ENCODE measurements around the gene ATP6V0B.
A peak's percentile ranks its signal among the peaks of the same experiment; 100 is the strongest.

- TF ChIP-seq POLR2AphosphoS5 (IDR thresholded peaks at IDR 0.05; ENCODE audit: low read depth) = no peak; the same call in none of the 2 replicates
- no peak for TF ChIP-seq CTCF (conservative IDR thresholded peaks at IDR 0.05; ENCODE audit: low read depth in 2 of 2)
- TF ChIP-seq ZNF114 (CRISPR knock-in tag; IDR thresholded peaks at IDR 0.05) = no peak
- TF ChIP-seq JUNB (IDR thresholded peaks at IDR 0.05; ENCODE audit: unreplicated experiment) = no peak
- no peak for TF ChIP-seq EZH2 (IDR thresholded peaks at IDR 0.05; ENCODE audit: low read depth, unreplicated experiment)
- TF ChIP-seq CREB1 (CRISPR knock-in tag; IDR thresholded peaks at IDR 0.05; ENCODE audit: low read depth) = 0 out of 2 replicates have a peak, but pooled peaks have one; percentile 29
- TF ChIP-seq, protein P1, sequence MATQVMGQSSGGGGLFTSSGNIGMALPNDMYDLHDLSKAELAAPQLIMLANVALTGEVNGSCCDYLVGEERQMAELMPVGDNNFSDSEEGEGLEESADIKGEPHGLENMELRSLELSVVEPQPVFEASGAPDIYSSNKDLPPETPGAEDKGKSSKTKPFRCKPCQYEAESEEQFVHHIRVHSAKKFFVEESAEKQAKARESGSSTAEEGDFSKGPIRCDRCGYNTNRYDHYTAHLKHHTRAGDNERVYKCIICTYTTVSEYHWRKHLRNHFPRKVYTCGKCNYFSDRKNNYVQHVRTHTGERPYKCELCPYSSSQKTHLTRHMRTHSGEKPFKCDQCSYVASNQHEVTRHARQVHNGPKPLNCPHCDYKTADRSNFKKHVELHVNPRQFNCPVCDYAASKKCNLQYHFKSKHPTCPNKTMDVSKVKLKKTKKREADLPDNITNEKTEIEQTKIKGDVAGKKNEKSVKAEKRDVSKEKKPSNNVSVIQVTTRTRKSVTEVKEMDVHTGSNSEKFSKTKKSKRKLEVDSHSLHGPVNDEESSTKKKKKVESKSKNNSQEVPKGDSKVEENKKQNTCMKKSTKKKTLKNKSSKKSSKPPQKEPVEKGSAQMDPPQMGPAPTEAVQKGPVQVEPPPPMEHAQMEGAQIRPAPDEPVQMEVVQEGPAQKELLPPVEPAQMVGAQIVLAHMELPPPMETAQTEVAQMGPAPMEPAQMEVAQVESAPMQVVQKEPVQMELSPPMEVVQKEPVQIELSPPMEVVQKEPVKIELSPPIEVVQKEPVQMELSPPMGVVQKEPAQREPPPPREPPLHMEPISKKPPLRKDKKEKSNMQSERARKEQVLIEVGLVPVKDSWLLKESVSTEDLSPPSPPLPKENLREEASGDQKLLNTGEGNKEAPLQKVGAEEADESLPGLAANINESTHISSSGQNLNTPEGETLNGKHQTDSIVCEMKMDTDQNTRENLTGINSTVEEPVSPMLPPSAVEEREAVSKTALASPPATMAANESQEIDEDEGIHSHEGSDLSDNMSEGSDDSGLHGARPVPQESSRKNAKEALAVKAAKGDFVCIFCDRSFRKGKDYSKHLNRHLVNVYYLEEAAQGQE (IDR thresholded peaks at IDR 0.05; ENCODE audit: unreplicated experiment) = no peak
Observed at GRCh38 chr1:43991476-43992231, 16.9 kb downstream of the ATP6V0B start, which contains the start of gene CCDC24.
